ENCODE data around the gene TRPM1. TPM values are rescaled to one million over a fixed set of nuclear protein-coding genes. Genes with fewer than 3 reads are reported as not detected.

Gene TRPM1
- total RNA-seq, 6 experiments from 2014 or later, result not detected

DNA sequence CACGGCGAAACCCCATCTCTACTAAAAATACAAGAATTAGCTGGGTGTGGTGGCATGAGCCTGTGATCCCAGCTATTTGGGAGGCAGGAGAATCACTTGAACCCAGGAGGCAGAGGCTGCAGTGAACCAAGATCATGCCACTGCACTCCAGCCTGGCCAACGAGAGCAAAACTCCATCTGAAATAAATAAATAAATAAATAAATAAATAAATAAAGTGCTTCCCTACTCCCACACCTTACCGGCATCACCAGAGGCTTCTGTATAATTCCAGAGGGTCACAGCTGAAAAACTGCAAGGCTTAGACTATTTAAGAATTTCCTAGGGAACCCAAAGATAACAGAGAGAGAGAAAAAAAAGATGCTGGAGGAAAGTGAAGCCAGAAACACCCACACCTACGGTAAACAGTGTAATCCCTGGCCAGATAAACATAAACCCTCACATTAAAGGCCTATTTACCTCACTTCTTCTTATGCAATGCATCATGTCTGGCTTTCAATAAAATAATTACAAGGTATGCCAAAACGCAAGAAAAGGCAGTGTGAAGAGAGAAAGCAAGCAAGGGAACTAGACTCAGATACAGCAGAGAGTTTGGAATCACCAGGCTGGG lies 15.0 kb upstream of the TRPM1 start:
- DNase-seq, result no peak

GRCh38 chr15:31111091-31111647 lies 9.6 kb upstream of the TRPM1 start:
- intact Hi-C loops (cut with DNase I), result no loop called here
- Histone ChIP-seq H3K27me3 (no peaks in the 10 kb centered on the region), H3K4me3 (no peak overlapping the region), H3K9me3 (no peaks in the 10 kb centered on the region), H3K27ac (no peak overlapping the region), H3K36me3 (no peaks in the 10 kb centered on the region), H3K4me1 (no peaks in the 10 kb centered on the region)
- TF ChIP-seq POLR2A (IDR thresholded peaks at IDR 0.05) (no peak), CTCF (IDR thresholded peaks at IDR 0.05) (no peak)
- DNase-seq (no peak), ATAC-seq (no peak)
- WGBS (ENCODE audit: insufficient coverage, low coverage, low lambda C conversion rate, missing lambda C conversion rate), result 76% methylated on average over 5 of the region's 5 CpGs

More for the DNA sequence above, 15.0 kb upstream of the TRPM1 start:
- H3K4me3 ChIP-seq, result no peak overlapping the region
- H3K4me1 ChIP-seq, result no peaks in the 10 kb centered on the region
- H3K9me3 ChIP-seq, result peaks cover 0 to under 1% (median 0%) of the 10 kb centered on the region in 4 donors
- TF ChIP-seq POLR2A (IDR thresholded peaks at IDR 0.05) (no peak), CTCF (IDR thresholded peaks at IDR 0.05) (no peak)
- no peaks in the 10 kb centered on the region for H3K27me3 ChIP-seq
- 61% methylated on average over 4 of the region's 6 CpGs for WGBS (ENCODE audit: insufficient coverage, low coverage, low lambda C conversion rate, missing lambda C conversion rate)
- H3K27ac ChIP-seq, result no peak overlapping the region
- ATAC-seq, result no peak
- intact Hi-C loops (cut with DNase I), result no loop called here
- no peaks in the 10 kb centered on the region for H3K36me3 ChIP-seq

DNA sequence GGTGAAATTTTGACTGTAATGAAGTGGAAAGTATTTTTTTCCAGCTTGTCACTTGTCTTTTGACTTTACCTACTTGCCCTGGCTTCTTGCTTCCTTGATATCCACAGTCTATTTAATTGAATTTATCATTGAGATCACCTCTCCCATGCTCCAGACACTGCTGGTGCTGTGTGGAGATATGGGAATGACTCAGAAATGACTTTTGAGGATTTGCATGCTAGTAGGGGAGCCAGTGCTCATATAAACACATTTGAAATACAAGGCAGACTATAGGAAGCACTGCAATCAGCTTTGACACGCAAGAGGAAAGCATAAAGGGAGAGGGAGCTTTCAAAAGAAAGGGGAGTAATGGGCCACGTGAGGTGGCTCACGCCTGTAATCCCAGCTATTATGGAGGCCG lies 7.3 kb upstream of the TRPM1 start:
- no peaks in the 10 kb centered on the region for H3K9me3 ChIP-seq
- ATAC-seq (no peak), DNase-seq (no peak)
- 81% methylated on average over 4 of the region's 4 CpGs for WGBS (ENCODE audit: insufficient coverage, low coverage, low lambda C conversion rate, missing lambda C conversion rate)
- no peak overlapping the region for H3K4me3 ChIP-seq
- intact Hi-C loops (cut with DNase I), result no loop called here
- H3K4me1 ChIP-seq, result no peaks in the 10 kb centered on the region
- no peak overlapping the region for H3K27ac ChIP-seq
- no peaks in the 10 kb centered on the region for H3K36me3 ChIP-seq
- H3K27me3 ChIP-seq, result no peaks in the 10 kb centered on the region
- TF ChIP-seq CTCF (IDR thresholded peaks at IDR 0.05) (no peak), POLR2A (IDR thresholded peaks at IDR 0.05) (no peak)

- Histone ChIP-seq H3K4me1 (no peaks in the 10 kb centered on the region), H3K27ac (no peak overlapping the region), H3K36me3 (no peaks in the 10 kb centered on the region), H3K4me3 (no peak overlapping the region), H3K9me3 (no peaks in the 10 kb centered on the region), H3K27me3 (no peaks in the 10 kb centered on the region)
- intact Hi-C loops (cut with DNase I), result no loop called here
- WGBS (ENCODE audit: insufficient coverage, low coverage, low lambda C conversion rate, missing lambda C conversion rate), result 67% methylated on average over 7 of the region's 7 CpGs
- no peak for ATAC-seq
- no peak for TF ChIP-seq CTCF (IDR thresholded peaks at IDR 0.05)
- TF ChIP-seq POLR2A (IDR thresholded peaks at IDR 0.05), result no peak
- DNase-seq, result no peak
These were observed 5.2 kb upstream of the TRPM1 start for GRCh38 chr15:31106495-31107300.
